KG1 (cell line): ENCODE results near the gene FBXO42.
"Not testable (repeated sequence)": the region's sequence is repeated elsewhere in the genome, so short reads cannot be mapped to it uniquely, and the experiment has no call there.

ENCODE experiments used
- DNase-seq: peaks from one replicate; lab custom pipeline; 2025; lab: John Stamatoyannopoulos, UW

The FBXO42 gene

DNA sequence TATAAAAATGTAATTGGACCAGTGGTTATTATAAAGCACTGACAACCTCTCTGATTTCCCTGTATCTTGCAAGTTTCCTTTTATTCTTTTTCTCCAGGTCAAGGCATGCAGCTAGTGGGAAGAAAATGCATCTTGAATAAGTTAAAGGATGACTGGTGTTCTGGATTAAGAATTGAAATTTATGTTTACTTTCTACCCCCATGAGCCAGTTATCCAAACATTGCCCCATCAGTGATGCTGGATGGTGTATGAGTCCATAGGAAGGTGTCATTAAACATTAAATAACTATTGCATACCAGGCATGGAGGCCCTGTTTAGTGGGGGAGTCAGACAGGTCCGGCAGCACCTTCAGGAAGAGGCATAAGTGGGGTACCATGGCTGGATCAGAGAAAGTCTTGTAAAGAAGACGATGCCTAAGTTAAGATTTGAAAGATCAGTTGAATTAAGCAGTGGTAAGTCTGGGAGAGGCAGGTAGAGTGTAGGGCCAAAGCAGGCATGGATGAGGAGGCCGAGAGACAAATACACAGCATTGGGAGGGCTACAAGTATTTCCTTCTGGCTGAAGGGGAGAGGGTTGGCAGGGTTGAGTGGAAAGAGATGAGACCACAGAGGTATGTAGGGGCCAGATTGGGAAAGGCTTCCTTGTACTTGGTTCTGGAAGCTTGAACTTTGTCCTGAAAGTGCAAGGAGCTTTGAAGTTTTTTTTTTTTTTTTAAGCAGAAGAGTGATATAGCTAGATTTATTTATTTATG is 20.4 kb upstream of the FBXO42 start:
- DNase-seq: no peak

DNA sequence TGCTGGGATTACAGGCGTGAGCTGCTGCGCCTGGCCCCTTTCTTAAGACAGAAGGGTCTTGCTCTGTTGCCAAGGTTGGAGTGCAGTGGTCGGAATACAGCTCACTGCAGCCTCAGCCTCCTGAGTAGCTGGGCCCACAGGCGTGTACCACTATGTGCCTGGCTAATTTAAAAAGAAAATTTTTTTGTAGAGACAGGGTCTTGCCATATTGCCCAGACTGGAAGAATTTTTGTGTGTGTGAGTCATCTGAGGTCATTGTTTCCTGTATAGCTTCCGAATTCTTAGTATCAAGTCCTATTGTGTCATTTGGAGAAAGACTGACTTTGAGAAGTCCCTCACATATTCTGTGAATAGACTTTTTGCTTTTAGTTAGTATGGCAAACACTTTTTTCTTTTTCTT is 19.4 kb upstream of the FBXO42 start:
- DNase-seq: no peak

DNA sequence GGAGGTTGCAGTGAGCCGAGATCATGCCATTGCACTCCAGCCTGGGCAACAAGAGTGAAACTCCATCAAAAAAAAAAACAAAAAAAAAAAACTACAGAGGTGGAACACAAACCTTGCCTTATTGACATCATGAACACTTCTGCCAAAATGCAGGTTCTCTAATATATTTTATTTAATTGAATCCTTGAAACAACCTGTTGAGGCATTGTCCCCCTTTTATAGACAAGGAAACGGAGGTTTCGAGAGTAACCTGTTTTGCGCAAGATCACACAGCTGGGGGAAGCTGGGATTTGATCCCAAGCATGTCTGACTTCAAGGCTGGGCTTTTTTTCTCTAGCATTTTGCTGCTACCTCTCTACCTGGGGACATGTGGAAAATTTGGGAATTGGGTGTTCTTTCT is 17.5 kb upstream of the FBXO42 start:
- no peak for DNase-seq

DNA sequence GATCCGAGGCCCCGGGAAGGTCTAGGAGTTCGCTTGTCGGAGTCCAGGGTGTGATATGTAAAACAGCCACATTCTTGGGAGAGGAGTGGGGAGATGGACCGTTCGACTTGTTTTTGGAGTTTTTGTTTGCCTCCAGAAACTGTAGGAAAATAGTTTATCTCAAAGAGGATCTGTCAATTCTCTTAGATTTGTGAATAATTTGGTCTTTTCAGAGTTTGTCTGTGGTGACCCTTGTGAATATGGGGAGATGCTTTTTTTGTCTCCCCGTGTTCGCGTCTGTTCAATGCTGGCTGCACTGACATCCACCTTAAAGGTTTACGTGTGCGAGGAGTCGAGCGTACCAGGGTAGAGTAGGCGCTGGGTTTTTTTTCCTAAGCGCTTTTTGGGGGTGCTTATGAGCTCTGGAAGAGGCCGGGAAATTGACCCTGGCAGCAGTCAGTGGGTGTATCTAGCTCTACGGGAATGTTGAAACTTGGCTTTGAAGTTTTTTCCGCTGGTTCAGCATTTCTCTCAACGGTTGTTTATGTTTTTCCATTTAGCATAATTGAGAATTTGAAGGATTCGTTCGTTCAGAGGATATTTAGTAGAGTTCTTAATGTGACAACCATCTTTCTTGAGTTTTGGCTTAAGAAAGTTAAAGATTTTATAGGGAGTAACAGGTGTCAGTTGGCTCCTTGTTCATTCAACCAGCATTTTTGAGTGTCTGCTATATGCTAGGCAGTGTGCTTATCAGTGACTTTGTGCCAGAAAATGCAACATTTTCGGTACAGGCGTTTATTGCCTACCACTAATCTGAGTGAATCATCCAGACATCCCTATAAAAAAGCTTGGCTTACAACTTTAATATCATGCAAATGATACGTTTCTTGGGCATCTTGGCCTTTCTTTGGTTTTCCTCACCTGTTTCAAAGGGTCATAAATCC is 15.9 kb upstream of the FBXO42 start:
- no peak for DNase-seq

DNA sequence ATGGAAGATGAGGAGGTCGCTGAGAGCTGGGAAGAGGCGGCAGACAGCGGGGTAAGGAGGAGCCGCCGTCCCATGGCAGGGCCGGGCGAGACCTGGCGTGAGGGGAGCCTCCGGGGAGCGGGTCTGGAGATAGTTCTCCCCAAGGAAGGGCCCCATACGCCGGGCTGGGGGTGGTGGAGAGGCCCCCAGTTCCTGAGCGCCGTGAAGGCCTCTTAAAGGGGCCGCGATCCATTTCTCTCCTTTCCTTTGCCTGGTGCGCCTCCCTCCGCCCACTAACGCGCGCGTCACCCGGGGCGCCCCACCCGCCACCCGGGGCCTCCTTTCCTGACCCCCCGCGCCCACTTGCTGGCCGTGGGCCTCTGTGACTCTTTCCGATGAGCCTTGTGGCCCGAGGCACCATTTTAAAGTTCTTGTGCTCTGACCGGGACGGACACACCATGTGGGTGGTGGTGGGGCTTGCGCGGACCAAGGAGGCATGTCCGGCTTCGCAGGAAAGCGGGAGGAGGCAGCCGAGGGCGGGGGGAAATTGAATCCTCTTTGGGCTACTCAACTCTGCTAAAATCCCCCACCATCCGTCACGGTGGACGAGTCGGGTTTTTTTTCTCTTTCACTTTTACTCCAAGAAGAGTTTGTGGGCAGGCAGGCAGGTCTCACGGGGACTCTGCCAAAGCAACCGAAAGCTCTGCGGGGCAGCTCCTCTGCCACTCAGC is 15.1 kb upstream of the FBXO42 start:
- peak; percentile 70 for DNase-seq

DNA sequence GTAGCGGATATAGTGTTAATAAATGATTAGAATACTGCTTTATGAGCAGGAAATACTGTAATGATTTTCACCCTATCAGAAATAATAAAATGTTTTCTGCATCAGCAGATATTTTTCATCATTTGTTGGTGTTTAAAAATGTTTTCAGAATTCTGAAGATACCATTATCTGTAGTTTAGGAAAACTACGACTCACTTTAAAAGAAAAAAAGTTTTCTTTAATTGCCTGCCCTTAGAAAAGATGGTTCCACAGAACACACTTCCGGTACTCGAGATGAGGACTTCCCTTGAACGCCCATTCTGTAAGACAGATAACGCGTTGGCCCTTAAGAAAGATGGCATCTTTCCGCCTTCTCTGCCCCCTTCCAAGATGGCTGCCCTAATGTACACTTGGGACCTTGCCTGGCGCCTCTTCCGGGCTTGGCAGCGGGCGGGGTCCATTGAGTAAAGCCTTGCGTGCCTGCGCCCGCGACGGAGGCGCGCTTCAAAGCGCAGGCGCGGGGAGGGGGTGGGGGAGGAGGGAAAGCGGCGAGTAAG is 14.5 kb upstream of the FBXO42 start, which contains the start of gene SZRD1:
Gene SZRD1 (plus strand): TSS at position 521 of the 536 bp plus-strand sequence. CDS start 16 bp downstream, outside the sequence.
- DNase-seq: peak; percentile 89

DNA sequence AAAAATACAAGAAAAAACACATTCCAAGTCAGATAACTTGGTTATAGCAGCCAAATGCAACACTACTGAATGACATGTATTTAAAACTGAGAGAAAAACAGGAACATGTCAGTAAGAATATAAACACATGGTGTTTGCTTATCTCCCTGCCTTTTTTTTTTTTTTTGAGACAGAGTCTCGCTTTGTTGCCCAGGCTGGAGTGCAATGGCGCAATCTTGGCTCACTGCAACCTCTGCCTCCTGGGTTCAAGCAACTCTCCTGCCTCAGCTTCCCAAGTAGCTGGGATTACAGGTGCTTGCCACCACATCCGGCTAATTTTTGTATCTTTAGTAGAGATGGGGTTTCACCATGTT is 12.8 kb upstream of the FBXO42 start:
- DNase-seq: not testable (repeated sequence)

DNA sequence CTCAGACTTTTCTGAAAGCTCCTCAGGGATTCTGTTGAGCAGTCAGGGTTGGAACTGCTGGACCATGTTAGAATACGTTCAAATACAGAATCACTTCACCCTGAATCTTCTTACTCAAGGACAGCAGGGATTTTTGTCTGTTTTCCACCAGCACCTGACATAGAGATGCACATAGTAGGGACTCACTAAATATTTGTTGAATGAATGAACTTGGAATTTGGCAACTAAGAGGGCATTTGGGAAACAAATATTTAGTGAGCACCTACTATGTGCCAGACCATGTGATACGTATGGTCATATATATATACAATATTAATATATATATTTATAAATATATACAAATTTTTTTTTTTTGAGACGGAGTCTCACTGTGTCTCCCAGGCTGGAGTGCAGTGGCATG is 4.6 kb upstream of the FBXO42 start:
- DNase-seq: no peak

DNA sequence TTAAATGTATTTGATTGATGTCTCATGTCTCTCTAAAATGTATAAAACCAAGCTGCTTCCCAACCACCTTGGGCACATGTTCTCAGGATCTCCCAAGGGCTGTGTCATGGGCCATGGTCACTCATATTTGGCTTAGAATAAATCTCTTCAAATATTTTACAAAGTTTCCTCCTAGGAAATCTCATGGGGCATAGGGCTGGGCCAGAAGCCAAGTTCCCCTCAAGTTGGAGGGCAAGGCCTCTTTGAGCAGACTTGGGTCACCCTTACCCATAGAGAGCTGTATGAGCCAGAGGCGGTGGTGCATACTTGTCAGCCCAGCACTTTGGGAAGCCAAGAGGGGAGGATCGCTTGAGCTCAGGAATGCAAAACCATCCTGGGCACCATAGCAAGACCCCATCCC is 2.3 kb upstream of the FBXO42 start:
- DNase-seq: no peak

DNA sequence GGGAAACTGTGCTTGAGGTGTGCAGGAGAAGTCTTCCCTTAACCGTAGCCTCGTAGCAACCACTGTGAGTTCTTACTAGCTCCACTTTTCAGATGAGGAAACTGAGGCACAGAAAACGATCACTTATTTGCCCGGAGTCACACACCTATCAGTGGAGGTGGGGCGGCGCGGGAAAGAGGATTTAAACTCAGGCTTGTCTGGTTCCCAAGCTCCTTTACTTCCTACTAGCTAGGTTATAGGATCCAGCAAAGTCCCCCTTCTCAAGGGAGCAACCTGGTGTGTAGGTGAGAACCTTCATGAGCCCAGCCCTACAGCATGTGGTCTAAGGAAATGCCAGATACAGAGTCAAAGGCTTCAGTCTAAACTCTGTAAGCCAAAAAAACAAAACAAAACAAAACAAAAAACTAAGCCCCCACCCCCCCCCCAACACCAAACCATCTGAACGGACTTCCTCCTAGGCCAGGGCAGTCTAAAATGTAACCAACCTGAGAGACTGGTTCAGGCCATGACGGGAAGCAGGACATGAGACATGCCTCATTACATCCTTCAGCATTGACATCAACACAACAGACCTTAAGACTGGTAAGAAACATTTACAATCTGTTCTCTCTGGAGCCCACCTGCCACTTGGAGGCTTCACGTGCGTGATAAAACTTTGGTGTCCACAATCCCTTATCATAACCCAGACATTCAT is 709 bp upstream of the FBXO42 start:
- no peak for DNase-seq

DNA sequence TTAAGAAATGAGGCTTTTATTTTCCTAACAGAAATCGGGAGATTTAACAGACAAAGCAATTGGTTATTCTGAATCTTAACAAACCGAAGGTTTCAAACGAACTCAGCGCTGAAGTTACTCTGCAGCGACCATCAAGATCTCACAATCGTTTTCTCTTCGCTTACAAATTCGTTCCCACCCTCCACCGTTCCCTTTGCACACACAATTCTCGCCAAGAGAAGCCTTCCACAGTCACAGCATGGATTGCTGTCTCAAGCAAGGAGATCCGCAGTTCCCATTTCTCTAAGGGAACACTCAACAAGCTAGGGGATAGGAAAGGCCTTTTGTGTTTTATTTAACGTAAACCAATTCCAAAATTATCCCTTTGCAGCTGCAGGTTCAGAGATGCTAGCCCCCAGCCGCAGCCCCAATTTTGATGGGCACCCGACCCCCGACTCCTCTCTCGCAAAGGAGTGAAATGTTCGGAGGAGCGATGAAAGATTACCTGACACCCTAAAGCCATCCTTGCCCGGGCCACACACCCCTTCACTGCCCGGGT is 755 bp downstream of the FBXO42 start:
- DNase-seq: no peak

DNA sequence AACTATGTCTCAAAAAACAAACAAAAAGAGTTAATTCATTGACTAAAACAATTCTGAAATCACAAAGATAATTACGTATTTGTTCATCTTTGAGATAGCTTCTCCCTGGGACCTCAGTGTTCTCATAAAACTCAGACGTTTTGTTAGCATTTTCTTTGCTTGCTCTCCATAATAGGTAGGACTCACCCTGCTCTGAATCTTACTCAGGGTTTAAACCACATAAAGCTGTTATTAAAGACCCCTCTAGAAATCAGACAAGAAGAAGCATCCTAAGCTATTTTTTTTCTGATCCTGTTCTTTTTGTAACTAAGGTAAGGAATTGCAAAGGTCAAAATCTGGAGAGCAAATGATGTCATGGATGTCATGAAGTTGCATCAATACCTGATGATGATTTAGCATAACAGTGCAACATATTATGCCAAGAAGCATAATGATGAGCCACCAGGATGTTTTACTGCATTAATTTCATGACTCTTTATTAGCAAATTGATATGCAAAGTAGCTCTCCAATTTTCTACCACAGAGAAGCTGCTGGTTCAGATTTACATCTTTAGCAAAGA is 2.4 kb downstream of the FBXO42 start:
- no peak for DNase-seq

DNA sequence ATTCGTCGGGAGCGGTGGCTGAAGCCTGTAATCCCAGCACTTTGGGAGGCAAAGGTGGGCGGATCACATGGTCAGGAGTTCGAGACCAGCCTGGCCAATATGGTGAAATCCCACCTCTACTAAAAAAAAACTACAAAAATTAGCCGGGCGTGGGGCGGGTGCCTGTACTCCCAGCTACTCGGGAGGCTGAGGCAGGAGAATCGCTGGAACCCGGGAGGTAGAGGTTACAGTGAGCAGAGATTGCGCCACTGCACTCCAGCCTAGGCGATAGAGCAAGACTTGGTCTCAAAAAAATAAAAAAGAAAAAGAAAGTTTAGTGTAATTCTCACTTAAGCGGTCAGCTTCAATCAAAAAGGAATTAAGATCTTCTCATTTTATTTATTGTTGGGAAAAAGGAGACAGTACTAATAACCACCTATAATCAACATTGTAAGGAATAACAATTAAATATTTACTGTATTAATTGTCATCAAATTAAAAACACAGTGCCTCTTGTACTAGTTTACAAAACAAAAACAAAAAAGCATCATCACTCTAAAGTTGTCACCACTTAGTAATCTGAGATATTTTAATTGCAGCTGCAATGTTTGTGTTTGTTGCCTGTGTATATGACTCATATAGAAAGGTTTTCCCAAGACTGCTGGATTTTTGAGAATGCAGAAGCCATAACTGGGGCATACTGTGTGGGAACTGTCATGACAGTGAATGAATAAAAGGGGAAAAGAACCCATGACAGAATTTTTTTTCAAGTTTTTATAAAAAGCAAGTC is 3.7 kb downstream of the FBXO42 start:
- no peak for DNase-seq

DNA sequence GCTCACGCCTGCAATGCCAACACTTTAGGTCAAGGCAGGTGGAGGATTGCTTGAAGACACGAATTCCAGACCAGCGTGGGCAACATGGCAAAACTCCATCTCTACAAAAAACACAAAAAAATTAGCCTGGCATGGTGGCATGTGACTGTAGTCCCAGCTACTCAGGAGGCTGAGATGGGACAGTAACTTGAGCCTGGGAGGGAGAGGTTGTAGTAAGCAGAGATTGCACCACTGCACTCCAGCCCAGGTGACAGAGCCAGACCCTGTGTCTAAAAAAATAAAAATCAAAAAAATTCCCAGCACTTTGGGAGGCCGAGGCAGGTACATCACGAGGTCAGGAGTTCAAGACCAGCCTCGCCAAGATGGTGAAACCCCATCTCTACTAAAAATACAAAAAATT is 9.0 kb downstream of the FBXO42 start:
- not testable (repeated sequence) for DNase-seq

DNA sequence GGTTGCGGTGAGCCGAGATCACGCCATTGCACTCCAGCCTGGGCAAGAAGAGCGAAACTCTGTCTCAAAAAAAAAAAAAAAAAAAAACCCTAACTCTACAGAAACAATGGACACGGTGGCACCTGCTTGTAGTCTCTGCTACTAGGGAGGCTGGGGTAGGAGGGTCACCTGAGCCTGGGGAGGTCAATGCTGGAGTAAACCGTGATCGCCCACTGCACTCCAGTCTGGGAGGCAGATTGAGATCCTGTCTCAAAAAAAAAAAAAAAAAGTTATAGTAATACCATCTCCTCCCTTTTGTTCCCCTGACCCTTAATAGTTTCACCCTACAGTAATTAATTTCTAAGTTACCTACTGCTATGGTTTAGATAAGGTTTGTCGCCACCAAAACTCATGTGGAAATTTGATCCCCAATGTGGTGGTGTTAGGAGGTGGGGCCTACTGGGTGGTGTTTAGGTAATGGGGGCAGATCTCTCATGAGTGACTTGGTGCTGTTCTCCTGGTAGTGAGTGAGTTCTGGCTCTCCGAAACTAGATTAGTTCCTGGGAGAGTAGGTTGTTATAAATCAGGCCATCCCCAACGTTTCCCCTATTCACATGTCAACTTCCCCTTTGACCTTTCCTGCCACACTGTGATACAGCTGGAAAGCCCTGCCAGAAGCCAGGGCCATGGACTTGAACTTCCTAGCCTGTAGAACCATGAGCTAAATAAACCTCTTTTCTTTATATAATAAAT is 9.8 kb downstream of the FBXO42 start:
- DNase-seq: no peak

DNA sequence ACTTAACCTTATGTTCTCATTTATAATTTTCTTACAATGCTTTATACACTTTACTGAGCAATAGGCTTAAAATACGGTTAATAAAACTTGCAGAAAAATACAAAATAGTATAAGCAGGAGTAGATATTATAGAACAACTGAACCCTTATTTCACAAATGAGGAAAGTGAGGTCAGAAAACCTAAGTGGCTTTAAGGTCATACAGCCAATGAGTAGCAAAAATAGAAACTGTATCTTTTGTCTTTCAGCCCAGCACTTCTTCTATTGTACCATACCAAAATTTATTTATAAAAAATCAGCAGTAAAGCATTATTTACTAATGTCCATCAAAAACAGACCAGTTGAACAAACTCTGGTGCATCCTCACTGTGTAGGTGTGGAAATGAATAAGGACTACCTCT is 11.6 kb downstream of the FBXO42 start:
- no peak for DNase-seq

DNA sequence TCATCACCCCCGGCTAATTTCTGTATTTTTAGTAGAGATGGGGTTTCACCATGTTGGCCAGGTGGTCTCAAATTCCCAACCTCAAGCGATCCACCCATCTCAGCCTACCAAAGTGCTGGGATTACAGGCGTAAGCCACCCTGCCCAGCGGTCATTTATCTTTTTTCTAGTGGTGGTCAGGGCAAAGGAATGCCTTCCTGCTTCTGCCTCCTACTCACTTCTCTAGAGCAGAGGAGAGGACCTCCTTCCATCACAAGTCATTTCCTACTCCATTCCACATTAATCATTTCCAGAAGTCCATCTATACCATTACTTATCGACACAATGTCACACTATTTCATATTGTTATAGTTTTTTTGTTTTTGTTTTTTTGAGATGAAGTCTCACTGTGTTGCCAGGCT is 13.3 kb downstream of the FBXO42 start:
- DNase-seq: no peak

DNA sequence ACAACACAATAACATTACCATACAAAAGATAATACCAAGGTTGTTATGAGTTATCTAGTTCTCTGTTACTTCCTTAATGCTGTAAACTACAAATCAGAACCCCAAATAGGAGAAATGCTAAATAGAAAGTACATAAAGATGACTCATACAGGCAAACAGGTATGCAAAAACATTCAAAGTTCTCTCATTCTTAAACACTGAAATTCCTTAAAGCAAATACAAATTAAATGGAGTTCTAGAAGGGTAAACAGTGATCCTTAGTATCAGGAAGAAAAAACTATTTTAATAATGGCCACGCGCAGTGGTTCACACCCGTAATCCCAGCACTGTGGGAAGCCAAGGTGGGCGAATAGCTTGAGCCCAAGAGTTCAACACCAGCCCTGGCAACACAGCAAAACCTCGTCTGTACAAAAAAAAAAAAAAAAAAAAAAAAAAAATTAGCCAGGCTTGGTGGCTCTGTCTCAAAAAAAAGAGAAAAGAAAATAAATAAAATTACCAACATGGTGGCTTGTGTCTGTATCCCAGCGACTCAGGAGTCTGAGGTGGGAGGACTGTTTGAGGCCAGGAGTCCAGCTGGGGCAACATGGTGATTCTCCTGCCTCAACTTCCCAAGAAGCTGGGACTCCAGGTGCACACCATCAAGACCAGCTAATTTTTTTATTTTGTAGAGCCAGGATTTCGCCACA is 17.5 kb downstream of the FBXO42 start:
- DNase-seq: no peak

DNA sequence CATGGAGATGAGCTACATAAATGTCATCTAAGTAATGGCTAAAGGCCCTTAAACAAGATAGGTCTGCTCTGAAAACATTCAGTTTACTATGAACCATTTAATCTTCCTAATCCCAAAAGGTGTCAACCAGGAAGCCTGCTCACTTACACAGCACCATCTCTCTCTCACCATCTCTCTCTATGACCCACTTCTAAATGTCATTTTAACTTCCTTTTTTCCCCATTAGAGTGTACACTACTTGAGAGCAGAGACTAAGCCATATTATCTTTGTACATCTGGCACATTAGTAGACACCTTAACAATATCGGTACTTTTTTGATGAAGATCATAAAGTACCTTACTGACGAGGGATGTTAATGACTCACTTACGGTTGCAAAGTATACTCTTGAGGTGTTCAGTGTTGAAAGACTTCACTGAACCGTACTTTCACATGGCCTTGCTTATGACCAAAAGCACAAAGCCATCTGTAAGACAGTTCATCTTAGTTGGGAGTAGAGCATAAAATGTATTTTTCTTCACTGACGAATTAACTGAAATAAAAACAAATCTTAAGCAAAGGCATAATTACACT is 25.4 kb downstream of the FBXO42 start:
- no peak for DNase-seq
